ENCODE measurements around the gene SPINT1.

DNA sequence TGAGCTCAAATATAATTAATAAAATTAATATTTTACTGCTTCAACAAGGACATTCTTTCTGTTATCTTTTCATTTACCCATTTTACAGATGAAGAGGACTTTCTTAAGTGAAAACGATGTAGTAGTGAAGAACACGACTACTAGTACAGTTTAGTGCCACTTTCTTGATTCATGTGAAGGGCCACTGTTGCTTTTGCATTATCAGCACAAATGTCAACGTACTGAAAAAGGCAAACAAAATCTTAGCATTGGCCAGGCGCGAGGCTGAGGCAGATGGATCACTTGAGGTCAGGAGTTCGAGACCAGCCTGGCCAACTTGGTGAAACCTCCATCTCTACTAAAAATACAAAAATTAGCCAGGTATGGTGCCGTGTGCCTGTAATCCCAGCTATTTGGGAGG, 24.8 kb upstream of the SPINT1 start:
- no peak for TF ChIP-seq POLR2AphosphoS5 (IDR thresholded peaks at IDR 0.05; ENCODE audit: low read depth, low read length)
- TF ChIP-seq, protein P1, sequence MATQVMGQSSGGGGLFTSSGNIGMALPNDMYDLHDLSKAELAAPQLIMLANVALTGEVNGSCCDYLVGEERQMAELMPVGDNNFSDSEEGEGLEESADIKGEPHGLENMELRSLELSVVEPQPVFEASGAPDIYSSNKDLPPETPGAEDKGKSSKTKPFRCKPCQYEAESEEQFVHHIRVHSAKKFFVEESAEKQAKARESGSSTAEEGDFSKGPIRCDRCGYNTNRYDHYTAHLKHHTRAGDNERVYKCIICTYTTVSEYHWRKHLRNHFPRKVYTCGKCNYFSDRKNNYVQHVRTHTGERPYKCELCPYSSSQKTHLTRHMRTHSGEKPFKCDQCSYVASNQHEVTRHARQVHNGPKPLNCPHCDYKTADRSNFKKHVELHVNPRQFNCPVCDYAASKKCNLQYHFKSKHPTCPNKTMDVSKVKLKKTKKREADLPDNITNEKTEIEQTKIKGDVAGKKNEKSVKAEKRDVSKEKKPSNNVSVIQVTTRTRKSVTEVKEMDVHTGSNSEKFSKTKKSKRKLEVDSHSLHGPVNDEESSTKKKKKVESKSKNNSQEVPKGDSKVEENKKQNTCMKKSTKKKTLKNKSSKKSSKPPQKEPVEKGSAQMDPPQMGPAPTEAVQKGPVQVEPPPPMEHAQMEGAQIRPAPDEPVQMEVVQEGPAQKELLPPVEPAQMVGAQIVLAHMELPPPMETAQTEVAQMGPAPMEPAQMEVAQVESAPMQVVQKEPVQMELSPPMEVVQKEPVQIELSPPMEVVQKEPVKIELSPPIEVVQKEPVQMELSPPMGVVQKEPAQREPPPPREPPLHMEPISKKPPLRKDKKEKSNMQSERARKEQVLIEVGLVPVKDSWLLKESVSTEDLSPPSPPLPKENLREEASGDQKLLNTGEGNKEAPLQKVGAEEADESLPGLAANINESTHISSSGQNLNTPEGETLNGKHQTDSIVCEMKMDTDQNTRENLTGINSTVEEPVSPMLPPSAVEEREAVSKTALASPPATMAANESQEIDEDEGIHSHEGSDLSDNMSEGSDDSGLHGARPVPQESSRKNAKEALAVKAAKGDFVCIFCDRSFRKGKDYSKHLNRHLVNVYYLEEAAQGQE (IDR thresholded peaks at IDR 0.05; ENCODE audit: insufficient read depth in 1 of 2, low read depth in 2 of 2, low read length in 2 of 2), result no peak

All from PFSK-1 (cell line).